Measurements from ENCODE around the gene FLACC1. TPM values are rescaled to one million over a fixed set of nuclear protein-coding genes. Genes with fewer than 3 reads are reported as not detected.
A peak's percentile ranks its signal among the peaks of the same experiment; 100 is the strongest.

The FLACC1 gene
- total RNA-seq, 1 donor from 2014 or later = 0.23 TPM

DNA sequence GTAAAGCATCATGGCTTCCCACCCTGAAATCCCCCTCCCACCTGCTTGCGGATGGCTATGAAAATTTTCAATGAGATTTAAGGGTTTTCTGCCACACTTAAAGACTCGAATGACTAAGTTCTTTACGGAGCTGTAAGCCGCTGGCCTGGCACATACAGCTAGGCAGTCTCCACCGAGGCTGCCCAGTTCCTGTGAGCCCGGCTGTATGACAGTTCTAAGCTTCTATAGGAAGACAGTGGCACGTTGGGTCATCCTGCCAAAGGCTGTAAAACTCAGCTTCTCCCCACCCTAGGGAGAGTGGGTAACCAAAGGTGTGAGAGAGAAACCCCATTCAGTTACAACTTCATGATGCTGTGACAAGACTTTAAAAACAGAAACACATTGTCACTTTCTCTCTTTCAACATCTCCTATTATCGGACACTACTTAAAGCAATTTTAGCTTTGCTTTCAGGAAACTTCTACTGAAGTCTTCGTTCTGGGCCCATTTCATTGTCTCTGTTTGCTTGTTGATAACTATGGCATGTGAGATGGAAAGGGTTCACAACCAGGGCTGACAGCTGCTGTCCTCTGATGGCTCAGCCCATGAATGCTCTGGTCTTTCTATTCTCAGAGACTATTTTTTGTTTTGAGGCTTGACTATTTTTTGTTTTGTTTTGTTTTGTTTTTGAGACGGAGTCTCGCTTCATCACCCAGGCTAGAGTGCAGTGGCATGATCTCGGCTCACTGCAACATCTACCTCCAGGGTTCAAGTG, 89.7 kb downstream of the FLACC1 start:
- Mint-ChIP-seq H3K9me3 (no peaks in the 10 kb centered on the region), H3K4me3 (no peak overlapping the region), H3K4me1 (ENCODE audit: low read depth) (peaks cover 90% of the 10 kb centered on the region), H3K27ac (peak overlapping the region; percentile 38), H3K27me3 (ENCODE audit: insufficient read depth) (no peaks in the 10 kb centered on the region), H3K36me3 (ENCODE audit: low read depth) (peaks cover 53% of the 10 kb centered on the region)
- intact Hi-C loops (cut with micrococcal nuclease) = no loop called here
- DNase-seq (ENCODE audit: low spot score) = no peak

DNA sequence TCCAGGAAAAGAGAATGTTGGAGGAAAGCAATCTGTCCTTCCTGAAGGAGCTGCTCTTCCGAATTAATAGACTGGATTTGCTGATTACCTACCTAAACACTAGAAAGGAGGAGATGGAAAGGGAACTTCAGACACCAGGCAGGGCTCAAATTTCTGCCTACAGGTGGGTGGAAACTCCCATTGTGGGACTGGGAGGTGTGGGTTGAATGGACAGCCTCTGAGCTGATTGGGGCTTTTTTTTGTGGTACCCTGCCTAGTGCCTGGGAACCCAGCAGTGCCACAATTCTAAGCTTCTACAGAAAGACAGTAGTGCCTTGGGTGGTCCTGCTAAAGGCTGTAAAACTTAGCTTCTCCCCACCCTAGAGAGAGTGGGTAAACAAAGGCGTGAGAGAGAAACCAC, 90.5 kb downstream of the FLACC1 start:
- no peak for DNase-seq (ENCODE audit: low spot score)
- intact Hi-C loops (cut with micrococcal nuclease) = no loop called here
- peaks cover 90% of the 10 kb centered on the region for H3K4me1 Mint-ChIP-seq (ENCODE audit: low read depth)
- no peak overlapping the region for H3K4me3 Mint-ChIP-seq
- H3K9me3 Mint-ChIP-seq = no peaks in the 10 kb centered on the region
- H3K36me3 Mint-ChIP-seq (ENCODE audit: low read depth) = peaks cover 49% of the 10 kb centered on the region
- peak overlapping the region; percentile 71 for H3K27ac Mint-ChIP-seq
- no peaks in the 10 kb centered on the region for H3K27me3 Mint-ChIP-seq (ENCODE audit: insufficient read depth)

DNA sequence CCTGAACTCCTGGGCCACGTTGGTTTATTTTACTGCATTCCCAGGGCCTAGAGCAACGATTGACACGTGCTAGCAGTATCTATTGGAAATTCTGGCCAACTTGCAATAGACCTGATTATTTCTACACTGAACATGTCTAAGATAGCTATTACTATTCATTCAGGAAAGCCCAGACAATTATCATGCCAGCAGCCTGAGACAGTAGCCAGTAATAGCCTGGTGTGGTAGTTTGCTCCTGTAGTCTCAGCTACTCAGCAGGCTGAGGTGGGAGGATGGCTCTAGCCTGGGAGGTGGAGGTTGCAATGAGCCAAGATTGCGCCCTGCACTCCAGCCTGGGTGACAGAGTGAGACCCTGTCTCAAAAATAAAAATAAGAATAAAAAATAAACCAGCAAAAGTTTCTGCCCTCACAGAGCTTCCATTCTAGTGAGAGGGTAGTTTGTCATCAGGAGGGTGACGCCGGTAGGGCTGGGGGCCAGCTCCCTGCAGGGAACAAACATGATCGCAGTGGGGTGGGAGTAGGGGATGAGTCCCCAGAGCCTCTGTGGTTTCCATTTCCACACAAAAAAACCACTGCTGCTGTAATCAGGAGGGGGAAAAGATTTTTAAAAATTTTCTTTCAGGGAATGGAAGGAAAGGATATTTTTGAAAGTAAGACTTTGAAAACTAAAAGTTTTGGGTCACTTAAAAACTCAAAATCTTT, 92.5 kb downstream of the FLACC1 start:
- peaks cover 85% of the 10 kb centered on the region for H3K4me1 Mint-ChIP-seq (ENCODE audit: low read depth)
- no peaks in the 10 kb centered on the region for H3K27me3 Mint-ChIP-seq (ENCODE audit: insufficient read depth)
- H3K36me3 Mint-ChIP-seq (ENCODE audit: low read depth) = peaks cover 44% of the 10 kb centered on the region

DNA sequence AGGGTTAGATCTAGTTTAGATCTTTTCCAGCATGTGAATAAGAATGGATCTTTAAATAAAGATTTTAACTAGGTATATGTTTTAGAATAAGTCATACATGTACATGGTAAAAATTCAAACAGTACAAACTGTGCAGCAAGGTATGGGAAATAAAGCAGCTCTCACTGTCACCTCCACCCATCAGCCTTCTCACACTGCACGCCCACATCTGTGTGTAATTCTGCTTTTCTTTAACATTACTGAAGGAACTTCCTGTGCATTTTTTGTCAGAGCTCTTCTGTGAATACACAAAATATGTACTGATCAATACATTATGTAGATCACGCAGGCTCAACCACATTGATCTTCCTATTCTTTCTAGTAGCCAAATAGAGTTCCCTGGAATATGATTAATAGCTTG, 93.4 kb downstream of the FLACC1 start:
- peaks cover 37% of the 10 kb centered on the region for H3K36me3 Mint-ChIP-seq (ENCODE audit: low read depth)

More for the DNA sequence above, 92.5 kb downstream of the FLACC1 start:
- no peak for DNase-seq (ENCODE audit: low spot score)
- H3K27ac Mint-ChIP-seq = peak overlapping the region; percentile 90
- no peaks in the 10 kb centered on the region for H3K9me3 Mint-ChIP-seq
- intact Hi-C loops (cut with micrococcal nuclease) = loop anchor here (5.0 kb wide), 3 partner anchors 378 to 518 kb away; partner anchors contain the start of genes ALS2, BZW1 and TMEM237
- H3K4me3 Mint-ChIP-seq = peak overlapping the region; percentile 80

DNA sequence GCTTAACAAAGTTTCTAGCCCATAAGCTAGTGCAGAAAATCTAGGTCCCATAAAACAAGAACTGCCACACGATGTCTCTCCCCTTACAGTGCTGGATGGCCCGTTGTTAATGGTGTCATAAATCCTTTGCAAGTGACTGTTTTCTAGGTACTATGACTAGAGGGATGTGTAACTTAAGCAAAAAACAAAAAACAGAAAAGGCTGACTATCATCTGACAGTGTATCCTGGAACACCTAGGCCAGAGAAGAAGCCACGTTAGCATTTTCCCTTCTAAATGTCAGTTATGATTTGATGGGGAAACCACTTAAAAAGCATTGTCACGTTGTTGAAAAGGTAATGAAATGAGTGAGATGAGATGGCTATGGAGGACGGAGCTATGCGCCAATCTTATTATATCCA, 94.4 kb downstream of the FLACC1 start:
- H3K4me3 Mint-ChIP-seq = peak overlapping the region; percentile 80
- no peaks in the 10 kb centered on the region for H3K27me3 Mint-ChIP-seq (ENCODE audit: insufficient read depth)
- H3K36me3 Mint-ChIP-seq (ENCODE audit: low read depth) = peaks cover 33% of the 10 kb centered on the region
- H3K9me3 Mint-ChIP-seq = no peaks in the 10 kb centered on the region
- intact Hi-C loops (cut with micrococcal nuclease) = loop anchor here (1.0 to 5.0 kb wide), 8 partner anchors 26 to 1002 kb away; partner anchors contain the start of genes ALS2, BZW1, NOP58 and TMEM237
- H3K27ac Mint-ChIP-seq = peak overlapping the region; percentile 90
- peaks cover 89% of the 10 kb centered on the region for H3K4me1 Mint-ChIP-seq (ENCODE audit: low read depth)
- no peak for DNase-seq (ENCODE audit: low spot score)

More for the DNA sequence above, 93.4 kb downstream of the FLACC1 start:
- Mint-ChIP-seq H3K4me1 (ENCODE audit: low read depth) (peaks cover 84% of the 10 kb centered on the region), H3K27me3 (ENCODE audit: insufficient read depth) (no peaks in the 10 kb centered on the region), H3K27ac (peak overlapping the region; percentile 90), H3K9me3 (no peaks in the 10 kb centered on the region), H3K4me3 (peak overlapping the region; percentile 80)
- intact Hi-C loops (cut with micrococcal nuclease) = loop anchor here (1.0 to 5.0 kb wide), 7 partner anchors 27 to 1001 kb away; partner anchors contain the start of genes ALS2, BZW1, NOP58 and TMEM237
- DNase-seq (ENCODE audit: low spot score) = no peak

DNA sequence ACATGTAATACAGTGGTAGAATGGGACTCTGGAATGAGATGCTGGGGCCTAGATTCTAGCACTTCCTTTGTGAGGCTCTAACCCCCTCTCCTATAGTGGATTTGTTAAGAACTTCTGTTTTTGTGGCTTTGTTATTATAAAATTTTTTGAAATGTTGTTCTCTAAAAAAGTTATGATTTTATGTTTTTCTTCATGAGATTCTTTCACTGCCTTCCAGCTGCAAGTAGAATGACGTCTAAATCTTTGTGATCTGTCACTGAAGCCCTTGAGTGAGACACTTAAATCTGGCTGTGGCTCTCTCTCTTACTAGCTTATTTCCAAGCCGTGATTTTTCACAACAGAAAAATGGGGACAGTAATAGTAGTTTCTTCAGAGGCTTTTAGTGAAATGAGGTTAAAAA, 95.2 kb downstream of the FLACC1 start:
- Mint-ChIP-seq H3K36me3 (ENCODE audit: low read depth) (peaks cover 26% of the 10 kb centered on the region), H3K27me3 (ENCODE audit: insufficient read depth) (no peaks in the 10 kb centered on the region), H3K27ac (peak overlapping the region; percentile 85), H3K4me3 (peak overlapping the region; percentile 90), H3K9me3 (no peaks in the 10 kb centered on the region), H3K4me1 (ENCODE audit: low read depth) (peaks cover 89% of the 10 kb centered on the region)
- intact Hi-C loops (cut with micrococcal nuclease) = loop anchor here (1.0 to 5.0 kb wide), 6 partner anchors 102 to 1003 kb away; partner anchors contain the start of genes ALS2, BZW1, NOP58 and TMEM237
- no peak for DNase-seq (ENCODE audit: low spot score)

DNA sequence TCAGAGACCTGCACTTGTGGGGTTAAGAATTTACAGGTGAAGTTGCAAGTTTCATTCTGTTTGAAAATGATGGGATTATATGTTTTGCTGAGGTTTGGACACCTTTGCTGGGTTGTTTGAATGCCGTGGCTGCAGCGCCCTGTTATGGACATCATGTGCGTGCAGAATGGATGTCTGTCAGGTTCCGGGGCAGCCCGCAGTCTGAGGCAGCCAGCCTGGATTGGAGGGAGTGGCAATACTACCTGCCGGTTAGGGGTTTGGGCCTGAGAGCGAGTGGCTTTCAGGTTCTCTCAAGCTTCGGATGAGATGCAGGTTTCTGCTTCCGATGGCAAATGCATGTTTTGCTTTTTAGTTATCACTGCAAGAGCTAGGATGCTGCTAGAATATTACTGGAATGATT, 95.7 kb downstream of the FLACC1 start:
- DNase-seq (ENCODE audit: low spot score) = peak; percentile 63
- Mint-ChIP-seq H3K4me3 (peak overlapping the region; percentile 90), H3K4me1 (ENCODE audit: low read depth) (peaks cover 89% of the 10 kb centered on the region), H3K27ac (peak overlapping the region; percentile 85), H3K36me3 (ENCODE audit: low read depth) (peaks cover 23% of the 10 kb centered on the region), H3K9me3 (no peaks in the 10 kb centered on the region), H3K27me3 (ENCODE audit: insufficient read depth) (no peaks in the 10 kb centered on the region)
- intact Hi-C loops (cut with micrococcal nuclease) = loop anchor here (5.0 kb wide), 3 partner anchors 381 to 521 kb away; partner anchors contain the start of genes ALS2, BZW1 and TMEM237

DNA sequence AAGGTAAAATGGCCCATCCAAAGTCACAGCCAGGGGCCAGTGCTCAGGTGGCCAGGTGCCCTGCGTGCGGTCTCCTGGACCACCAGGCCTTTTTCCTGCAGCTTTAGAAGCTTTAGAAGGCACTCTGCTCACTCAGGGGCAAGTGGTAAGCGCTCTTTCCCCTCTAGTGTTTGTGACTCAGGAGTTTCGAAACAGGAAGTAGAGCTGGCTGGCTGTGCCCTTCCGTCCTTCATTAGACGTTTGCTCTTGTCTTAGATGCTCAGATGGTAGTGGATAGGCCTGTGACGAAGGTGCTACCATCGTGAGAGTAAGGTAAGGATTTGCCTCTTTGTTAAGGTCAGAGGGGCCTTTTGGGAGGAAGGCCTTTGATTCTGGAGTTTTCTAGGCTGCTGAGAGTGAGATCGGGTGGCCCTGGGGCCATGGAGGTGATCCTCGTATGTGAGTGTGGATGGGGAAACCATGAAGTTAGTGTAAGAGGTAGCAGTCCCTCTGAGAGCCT, 96.8 kb downstream of the FLACC1 start, which contains the start of gene CASP8:
CASP8 (plus strand) TSS at position 235 of the 499 bp plus-strand sequence. CDS start 5,951 bp downstream, outside the sequence.
- peak; percentile 66 for DNase-seq (ENCODE audit: low spot score)

DNA sequence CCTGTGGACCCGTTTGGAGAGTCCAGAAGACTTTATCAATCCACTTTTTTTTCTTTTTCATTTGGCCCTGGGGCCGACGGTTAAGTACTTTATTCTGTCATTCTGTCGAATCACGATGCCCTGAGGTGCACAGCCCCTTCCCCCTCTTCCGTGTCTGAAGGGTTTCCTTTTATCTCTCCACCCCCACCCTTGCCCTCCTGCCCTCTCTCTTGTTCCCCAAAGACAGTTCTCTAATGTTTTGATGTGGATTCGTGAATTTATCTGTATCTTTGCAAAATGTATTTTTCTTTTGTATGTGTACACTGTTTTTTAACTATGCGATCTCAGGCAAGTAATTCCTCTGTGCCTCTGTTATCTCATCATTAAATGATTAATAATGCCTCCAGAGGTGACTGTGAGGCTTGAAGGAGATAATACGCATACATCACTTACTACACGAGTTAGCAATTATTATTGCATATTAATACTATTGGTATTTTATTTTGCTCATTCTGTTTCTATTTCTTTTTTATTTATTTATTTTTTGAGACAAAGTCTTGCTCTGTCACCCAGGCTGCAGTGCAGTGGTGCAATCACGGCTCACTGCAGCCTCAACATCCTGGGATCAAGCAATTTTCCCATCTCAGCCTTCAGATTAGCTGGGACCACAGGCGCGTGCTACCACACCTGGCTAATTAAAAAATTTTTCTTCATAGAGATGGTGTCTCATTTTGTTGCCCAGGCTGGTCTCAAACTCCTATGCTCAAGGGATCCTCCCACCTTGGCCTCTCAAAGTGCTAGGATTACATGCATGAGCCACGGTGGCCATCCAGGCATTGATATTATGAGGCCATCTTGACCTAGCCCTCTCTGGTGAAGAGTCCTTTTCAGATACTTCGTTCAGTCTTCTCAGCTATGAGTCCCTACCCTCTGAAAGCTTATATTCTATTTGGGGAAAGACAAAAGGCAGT, 98.2 kb downstream of the FLACC1 start:
- intact Hi-C loops (cut with micrococcal nuclease) = loop anchor here (1.0 to 10.0 kb wide), 8 partner anchors 23 to 1376 kb away; partner anchors contain the start of genes BMPR2, CLK1, FAM117B and NIF3L1
- Mint-ChIP-seq H3K4me1 (ENCODE audit: low read depth) (peaks cover 87% of the 10 kb centered on the region), H3K27ac (peak overlapping the region; percentile 100), H3K9me3 (no peaks in the 10 kb centered on the region), H3K27me3 (ENCODE audit: insufficient read depth) (no peaks in the 10 kb centered on the region), H3K36me3 (ENCODE audit: low read depth) (peaks cover 20% of the 10 kb centered on the region), H3K4me3 (peak overlapping the region; percentile 91)
- DNase-seq (ENCODE audit: low spot score) = no peak

More for the DNA sequence above, 96.8 kb downstream of the FLACC1 start, which contains the start of gene CASP8:
- Mint-ChIP-seq H3K9me3 (no peaks in the 10 kb centered on the region), H3K4me1 (ENCODE audit: low read depth) (peaks cover 87% of the 10 kb centered on the region), H3K4me3 (peak within 1 kb of the TSS; percentile 91), H3K36me3 (ENCODE audit: low read depth) (peaks cover 15% of the 10 kb centered on the region), H3K27me3 (ENCODE audit: insufficient read depth) (no peaks in the 10 kb centered on the region), H3K27ac (peak within 1 kb of the TSS; percentile 100)
- intact Hi-C loops (cut with micrococcal nuclease) = loop anchor here (1.0 to 5.0 kb wide), 4 partner anchors 8 to 522 kb away; partner anchors contain the start of genes ALS2, BZW1 and TMEM237

DNA sequence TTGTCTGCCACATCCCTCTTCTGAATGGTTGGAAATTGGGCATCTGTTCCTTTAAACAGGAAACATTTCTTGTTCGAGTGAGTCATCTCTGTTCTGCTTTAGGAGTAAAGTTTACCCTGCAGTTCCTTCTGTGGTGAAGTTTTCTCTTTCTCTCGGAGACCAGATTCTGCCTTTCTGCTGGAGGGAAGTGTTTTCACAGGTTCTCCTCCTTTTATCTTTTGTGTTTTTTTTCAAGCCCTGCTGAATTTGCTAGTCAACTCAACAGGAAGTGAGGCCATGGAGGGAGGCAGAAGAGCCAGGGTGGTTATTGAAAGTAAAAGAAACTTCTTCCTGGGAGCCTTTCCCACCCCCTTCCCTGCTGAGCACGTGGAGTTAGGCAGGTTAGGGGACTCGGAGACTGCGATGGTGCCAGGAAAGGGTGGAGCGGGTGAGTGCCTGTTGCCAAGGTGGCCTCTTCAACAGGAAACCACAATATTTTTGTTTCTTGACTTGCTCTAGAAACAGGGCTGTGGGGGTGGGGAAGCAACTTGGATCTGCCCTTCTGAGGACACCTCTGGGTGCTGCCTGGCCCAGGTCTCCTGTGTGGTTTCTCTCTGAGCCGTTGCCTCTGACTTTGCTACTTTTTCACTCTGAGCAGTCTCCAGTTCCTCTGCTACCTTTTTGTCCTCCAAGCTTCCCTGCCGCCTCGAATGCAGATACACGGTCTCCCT, 99.0 kb downstream of the FLACC1 start:
- intact Hi-C loops (cut with micrococcal nuclease) = loop anchor here (1.0 to 10.0 kb wide), 8 partner anchors 22 to 1377 kb away; partner anchors contain the start of genes BMPR2, CLK1, FAM117B and NIF3L1
- Mint-ChIP-seq H3K27me3 (ENCODE audit: insufficient read depth) (no peaks in the 10 kb centered on the region), H3K27ac (peak overlapping the region; percentile 100), H3K9me3 (no peaks in the 10 kb centered on the region), H3K4me1 (ENCODE audit: low read depth) (peaks cover 84% of the 10 kb centered on the region), H3K4me3 (peak overlapping the region; percentile 91), H3K36me3 (ENCODE audit: low read depth) (peaks cover 22% of the 10 kb centered on the region)
- DNase-seq (ENCODE audit: low spot score) = peak; percentile 93

DNA sequence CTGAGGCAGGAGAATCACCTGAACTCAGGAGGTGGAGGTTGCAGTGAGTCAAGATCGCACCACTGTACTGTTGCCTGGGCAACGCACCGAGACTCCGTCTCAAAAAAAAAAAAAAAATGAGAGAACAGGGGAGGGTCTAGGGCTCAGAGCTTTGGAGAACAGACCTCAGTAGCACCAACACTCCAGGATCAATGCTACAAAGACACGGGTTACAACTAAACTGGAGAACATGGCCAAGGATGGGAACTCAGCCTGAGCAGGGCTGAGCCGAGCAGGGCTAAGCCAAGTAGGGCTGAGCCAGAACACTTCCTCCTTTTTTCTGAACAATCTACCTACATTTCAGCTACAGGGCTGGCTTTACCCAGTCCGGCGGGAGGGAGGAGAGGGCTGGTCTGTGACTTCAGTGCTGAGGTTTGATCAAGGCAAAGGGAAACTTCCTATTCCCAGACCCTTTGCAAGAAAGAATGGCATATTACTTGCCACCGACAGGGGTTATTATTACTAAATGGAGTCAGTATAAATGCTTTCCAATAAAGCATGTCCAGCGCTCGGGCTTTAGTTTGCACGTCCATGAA, 99.7 kb downstream of the FLACC1 start:
- peak overlapping the region; percentile 100 for H3K27ac Mint-ChIP-seq
- peaks cover 84% of the 10 kb centered on the region for H3K4me1 Mint-ChIP-seq (ENCODE audit: low read depth)

More for the DNA sequence above, 99.7 kb downstream of the FLACC1 start:
- Mint-ChIP-seq H3K36me3 (ENCODE audit: low read depth) (peaks cover 20% of the 10 kb centered on the region), H3K4me3 (peak overlapping the region; percentile 91), H3K27me3 (ENCODE audit: insufficient read depth) (no peaks in the 10 kb centered on the region), H3K9me3 (no peaks in the 10 kb centered on the region)
- intact Hi-C loops (cut with micrococcal nuclease) = loop anchor here (10.0 kb wide), 2 partner anchors 1117 to 1377 kb away; partner anchors contain the start of genes BMPR2 and FAM117B
- peak; percentile 55 for DNase-seq (ENCODE audit: low spot score)
